PFSK-1 (cell line): ENCODE results near the gene ENG.

Experiments
- POLR2AphosphoS5 ChIP-seq: IDR thresholded peaks from 2 replicates; pipeline ENCODE4 v1.6.1; 2012; ENCODE audit warnings: low read depth, mild to moderate bottlenecking, control low read depth, low read length, moderate library complexity
- TAF1 ChIP-seq: IDR thresholded peaks from 2 replicates; pipeline ENCODE4 v1.6.1; 2012; ENCODE audit warnings: low read length, control low read depth, borderline replicate concordance; ENCODE audit not compliant: insufficient read depth

DNA sequence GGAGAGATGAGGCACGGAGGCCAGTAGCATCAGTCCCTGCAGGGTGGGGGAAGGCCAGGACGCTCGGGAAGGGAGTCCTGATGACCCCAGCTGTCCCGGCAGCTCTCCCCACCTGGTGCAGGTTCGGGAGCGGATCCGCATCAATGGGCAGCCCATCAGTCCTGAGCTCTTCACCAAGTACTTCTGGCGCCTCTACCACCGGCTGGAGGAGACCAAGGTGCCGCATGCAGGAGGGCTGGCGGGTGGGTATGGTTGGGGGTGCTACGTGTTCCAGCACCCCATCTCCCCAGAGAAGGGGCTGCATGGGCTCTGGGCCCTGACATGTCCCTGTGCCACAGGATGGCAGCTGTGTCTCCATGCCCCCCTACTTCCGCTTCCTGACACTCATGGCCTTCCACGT, 47.6 kb downstream of the ENG start:
- TF ChIP-seq TAF1 (no peak), POLR2AphosphoS5 (no peak)
